GM12874 (cell line): ENCODE measurements around the gene TSNAXIP1.
A peak's percentile ranks its signal among the peaks of the same experiment; 100 is the strongest.

Experiments used
- CTCF ChIP-seq: IDR thresholded peaks from 2 replicates; pipeline ENCODE4 v1.5.1; 2011; ENCODE audit warnings: low read depth, mild to moderate bottlenecking, control low read depth, low read length, moderate library complexity; ENCODE audit not compliant: insufficient read depth

The TSNAXIP1 gene

GRCh38 chr16:67834242-67834614 is 27.5 kb downstream of the TSNAXIP1 start:
- TF ChIP-seq CTCF, result no peak

GRCh38 chr16:67837811-67838210 is 31.1 kb downstream of the TSNAXIP1 start:
- no peak for TF ChIP-seq CTCF

GRCh38 chr16:67841198-67841815 is 34.6 kb downstream of the TSNAXIP1 start:
- no peak for TF ChIP-seq CTCF

- TF ChIP-seq CTCF, result peak; percentile 95
Observed at GRCh38 chr16:67841816-67842508, 35.3 kb downstream of the TSNAXIP1 start, which contains the start of gene THAP11. THAP11 (plus strand) TSS chr16:67842320; CDS start chr16:67842555, 235 bp downstream.

- peak; percentile 46 for TF ChIP-seq CTCF
Observed at GRCh38 chr16:67842509-67843342, 36.0 kb downstream of the TSNAXIP1 start.

GRCh38 chr16:67843343-67843765 is 36.7 kb downstream of the TSNAXIP1 start:
- TF ChIP-seq CTCF, result no peak

- no peak for TF ChIP-seq CTCF
Observed at GRCh38 chr16:67844497-67844896, 37.8 kb downstream of the TSNAXIP1 start.
